Caco-2 (cell line): Measurements from ENCODE around the gene P2RY6. TPM values are rescaled to one million over a fixed set of nuclear protein-coding genes. Genes with fewer than 3 reads are reported as not detected.
A peak's percentile ranks its signal among the peaks of the same experiment; 100 is the strongest.

ENCODE experiments used
- BruUV-seq: library from RNA; stranded (reverse); fragments of 400-500 nt; replicated peaks from 2 replicates; lab custom pipeline; 2021; lab: Mats Ljungman, UMichigan
- CTCF ChIA-PET: fragments of 300-600 bp; sonication (Branson Sonifier 250); formaldehyde crosslinking; loops from one replicate; lab custom pipeline; 2022; ENCODE audit warnings: antibody characterized with exemption; lab: Charles Lee
- POLR2A ChIA-PET: fragments of 300-600 bp; sonication (Branson Sonifier 250); formaldehyde crosslinking; loops from one replicate; lab custom pipeline; 2022; ENCODE audit warnings: antibody characterized with exemption; lab: Charles Lee
- DNase-seq, 2 experiments: peaks; one replicate each; pipeline versions ENCODE4 v3.0.0 to v3.0.0-alpha.2; 2020 to 2022
- H3K27me3 ChIP-seq: replicated peaks from 2 replicates; pipeline ENCODE4 v1.6.0; 2011; ENCODE audit warnings: low read length; ENCODE audit not compliant: control insufficient read depth, insufficient read depth
- H3K36me3 ChIP-seq: 2 replicates; pipeline ENCODE4 v1.5.1; 2011; ENCODE audit warnings: low read length; ENCODE audit not compliant: control insufficient read depth, insufficient read depth
- H3K4me1 ChIP-seq: fragments of 250-450 bp; sonication (Bioruptor Pico); 2 replicates; pipeline ENCODE4 v1.5.1; 2020; ENCODE audit warnings: mild to moderate bottlenecking
- H3K4me3 ChIP-seq: 2 replicates; pipeline ENCODE4 v1.5.1; 2011; ENCODE audit warnings: low read depth, mild to moderate bottlenecking, control low read depth, low read length
- H3K9me3 ChIP-seq: fragments of 250-450 bp; sonication (Bioruptor Pico); 2 replicates; pipeline ENCODE4 v1.5.1; 2020; ENCODE audit warnings: mild to moderate bottlenecking, moderate library complexity
- H3K27ac Mint-ChIP-seq: one replicate; pipeline ENCODE4 v1.8.0; 2022; ENCODE audit warnings: mixed read lengths; ENCODE audit not compliant: unreplicated experiment
- H3K27me3 Mint-ChIP-seq: one replicate; pipeline ENCODE4 v1.8.0; 2022; ENCODE audit warnings: mixed read lengths; ENCODE audit not compliant: insufficient read depth, unreplicated experiment
- H3K36me3 Mint-ChIP-seq: one replicate; pipeline ENCODE4 v1.8.0; 2022; ENCODE audit warnings: mild to moderate bottlenecking, mixed read lengths; ENCODE audit not compliant: insufficient read depth, unreplicated experiment
- H3K4me1 Mint-ChIP-seq: one replicate; pipeline ENCODE4 v1.8.0; 2022; ENCODE audit warnings: low read depth, mixed read lengths; ENCODE audit not compliant: unreplicated experiment
- H3K4me3 Mint-ChIP-seq: one replicate; pipeline ENCODE4 v1.8.0; 2022; ENCODE audit warnings: mild to moderate bottlenecking, moderate library complexity, mixed read lengths; ENCODE audit not compliant: unreplicated experiment
- H3K9me3 Mint-ChIP-seq: one replicate; pipeline ENCODE4 v1.8.0; 2022; ENCODE audit warnings: mixed read lengths; ENCODE audit not compliant: unreplicated experiment
- CTCF ChIP-seq, 2 experiments: fragments of 200-600 bp in 1 of 2; IDR thresholded peaks; 1 replicate in 1 of 2; 2 replicates in 1 of 2; pipeline versions ENCODE4 v1.5.1 to v1.8.0; 2011 to 2022; ENCODE audit warnings: antibody characterized with exemption in 1 of 2, control low read depth in 1 of 2, inconsistent platforms in 1 of 2, low read depth in 1 of 2, low read length in 1 of 2, mild to moderate bottlenecking in 1 of 2, moderate library complexity in 1 of 2; ENCODE audit not compliant: insufficient read depth in 1 of 2, severe bottlenecking in 1 of 2, unreplicated experiment in 1 of 2
- intact Hi-C: fragments of 100-400 bp; cut with micrococcal nuclease; formaldehyde crosslinking; loops from one replicate; pipeline ENCODE4 v1.10.0; 2022; ENCODE audit not compliant: unreplicated experiment
- total RNA-seq: library from RNA; stranded (reverse); gene quantifications from 2 replicates; pipeline ENCODE4 v1.2.3, GENCODE V29; 2022

P2RY6 gene
- total RNA-seq, 1 experiment from 2014 or later = 55.7 TPM

- Histone ChIP-seq H3K4me1 (peaks cover 8% of the 10 kb centered on the region), H3K27me3 (no peaks in the 10 kb centered on the region), H3K9me3 (no peaks in the 10 kb centered on the region), H3K36me3 (no peaks in the 10 kb centered on the region), H3K4me3 (no peak overlapping the region)
- Mint-ChIP-seq H3K4me3 (no peak overlapping the region), H3K27ac (no peak overlapping the region), H3K9me3 (no peaks in the 10 kb centered on the region), H3K27me3 (no peaks in the 10 kb centered on the region), H3K4me1 (peaks cover 21% of the 10 kb centered on the region), H3K36me3 (no peaks in the 10 kb centered on the region)
- BruUV-seq = no TSS peak
- DNase-seq = no peak
- TF ChIP-seq CTCF (IDR thresholded peaks at IDR 0.05; ENCODE audit: insufficient read depth in 1 of 2, low read depth in 1 of 2, low read length in 1 of 2, severe bottlenecking in 1 of 2, unreplicated experiment in 1 of 2) = no peak
- intact Hi-C loops = no loop called here
- CTCF ChIA-PET = no interaction called here
- POLR2A ChIA-PET = no interaction called here
Observed at GRCh38 chr11:73259406-73260126, 12.6 kb upstream of the P2RY6 start.

- ChIA-PET POLR2A (no interaction called here), CTCF (no interaction called here)
- Mint-ChIP-seq H3K36me3 (no peaks in the 10 kb centered on the region), H3K27ac (no peak overlapping the region), H3K9me3 (no peaks in the 10 kb centered on the region), H3K4me3 (no peak overlapping the region), H3K4me1 (peaks cover 26% of the 10 kb centered on the region), H3K27me3 (no peaks in the 10 kb centered on the region)
- no peak for DNase-seq
- no peak for TF ChIP-seq CTCF (IDR thresholded peaks at IDR 0.05; ENCODE audit: insufficient read depth in 1 of 2, low read depth in 1 of 2, low read length in 1 of 2, severe bottlenecking in 1 of 2, unreplicated experiment in 1 of 2)
- H3K4me3 ChIP-seq = no peak overlapping the region
- no peaks in the 10 kb centered on the region for H3K9me3 ChIP-seq
- H3K27me3 ChIP-seq = no peaks in the 10 kb centered on the region
- BruUV-seq = no TSS peak
- intact Hi-C loops = no loop called here
- peaks cover 8% of the 10 kb centered on the region for H3K4me1 ChIP-seq
- H3K36me3 ChIP-seq = no peaks in the 10 kb centered on the region
Observed at GRCh38 chr11:73260127-73260457, 12.0 kb upstream of the P2RY6 start.

DNA sequence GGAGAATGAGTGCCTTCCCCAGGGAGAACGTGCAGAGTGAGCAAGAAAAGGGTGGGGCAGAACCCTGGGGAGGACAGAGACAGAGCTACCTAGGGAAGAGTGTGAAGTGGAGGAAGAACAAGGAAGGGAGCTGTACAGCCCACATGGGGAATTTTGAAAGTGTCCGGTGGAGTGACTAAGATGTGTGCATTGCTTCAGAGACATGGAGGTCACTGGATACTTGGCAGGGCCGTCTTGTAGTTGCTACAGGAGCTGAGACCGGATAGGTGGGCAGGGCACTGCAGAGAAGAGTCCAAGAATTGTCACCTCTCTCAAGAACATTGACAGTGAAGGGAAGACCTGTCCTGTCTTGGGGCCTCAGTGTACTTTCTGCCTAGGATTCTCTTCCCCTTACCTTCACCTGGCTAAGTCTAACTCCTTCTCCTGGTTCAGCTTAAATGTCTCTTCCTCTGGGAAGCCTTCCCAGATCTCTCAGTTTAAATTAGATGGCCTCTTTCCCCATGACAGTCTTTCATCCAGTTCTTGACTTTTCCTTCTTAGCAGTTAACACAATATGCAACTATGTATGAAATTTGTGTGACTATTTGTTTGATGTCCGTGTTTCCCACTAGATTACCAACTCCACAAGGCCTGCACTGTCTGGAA is 9.2 kb upstream of the P2RY6 start:
- peak in 1 of 2 experiments; percentile 34 for DNase-seq
- H3K36me3 Mint-ChIP-seq = no peaks in the 10 kb centered on the region
- no peaks in the 10 kb centered on the region for H3K27me3 Mint-ChIP-seq
- TF ChIP-seq CTCF (IDR thresholded peaks at IDR 0.05; ENCODE audit: insufficient read depth in 1 of 2, low read depth in 1 of 2, low read length in 1 of 2, severe bottlenecking in 1 of 2, unreplicated experiment in 1 of 2) = no peak
- Histone ChIP-seq H3K36me3 (no peaks in the 10 kb centered on the region), H3K9me3 (no peaks in the 10 kb centered on the region), H3K4me1 (peaks cover 8% of the 10 kb centered on the region), H3K27me3 (no peaks in the 10 kb centered on the region), H3K4me3 (no peak overlapping the region)
- no peak overlapping the region for H3K27ac Mint-ChIP-seq
- intact Hi-C loops = no loop called here
- BruUV-seq = no TSS peak
- ChIA-PET POLR2A (interaction anchor here (0.8 kb wide), 1 partner anchor 10 kb away, joined by 4 read pairs; the partner anchor contains the start of gene P2RY6), CTCF (interaction anchor here (0.8 to 1.0 kb wide), 2 partner anchors 8 to 10 kb away, joined by 3 read pairs; no protein-coding TSS in a partner anchor)
- H3K4me1 Mint-ChIP-seq = peaks cover 29% of the 10 kb centered on the region
- H3K4me3 Mint-ChIP-seq = no peak overlapping the region
- H3K9me3 Mint-ChIP-seq = no peaks in the 10 kb centered on the region
